HL-60 (cell line): ENCODE measurements around the gene DPY30.

Experiments
- DNase-seq, 2 experiments: peaks; one replicate each; pipeline ENCODE4 v3.0.0-alpha.2; 2010 to 2020; ENCODE audit warnings: low read depth in 1 of 2, low spot score in 1 of 2
- H3K27ac ChIP-seq: fragments of 250-450 bp; sonication (Bioruptor Pico); replicated peaks from 2 replicates; pipeline ENCODE4 v1.5.1; 2020; ENCODE audit warnings: mild to moderate bottlenecking, moderate library complexity
- H3K27me3 ChIP-seq: fragments of 250-450 bp; sonication (Bioruptor Pico); 2 replicates; pipeline ENCODE4 v1.5.1; 2021; ENCODE audit warnings: mild to moderate bottlenecking, moderate library complexity; ENCODE audit not compliant: insufficient read depth, poor library complexity, severe bottlenecking
- H3K4me3 ChIP-seq: replicated peaks from 2 replicates; pipeline ENCODE4 v1.5.1; 2011; ENCODE audit warnings: mild to moderate bottlenecking, control low read depth, low read length; ENCODE audit not compliant: insufficient read depth
- GABPA ChIP-seq: IDR thresholded peaks from 2 replicates; pipeline ENCODE4 v1.6.1; 2012; ENCODE audit warnings: low read depth
- POLR2AphosphoS5 ChIP-seq: IDR thresholded peaks from 2 replicates; pipeline ENCODE4 v1.6.1; 2012; ENCODE audit warnings: low read depth
- SPI1 ChIP-seq: IDR thresholded peaks from 2 replicates; pipeline ENCODE4 v1.6.1; 2012; ENCODE audit warnings: low read depth, mild to moderate bottlenecking, borderline replicate concordance
- TF ChIP-seq, protein P1 (sequence below): IDR thresholded peaks from one replicate; pipeline ENCODE4 v1.5.1; 2011; ENCODE audit warnings: low read length, control low read depth, inconsistent platforms; ENCODE audit not compliant: insufficient read depth
- TF ChIP-seq, protein P2 (sequence below): IDR thresholded peaks from 2 replicates; pipeline ENCODE4 v1.6.1; 2012; ENCODE audit warnings: low read depth; ENCODE audit not compliant: insufficient replicate concordance

The DPY30 gene

DNA sequence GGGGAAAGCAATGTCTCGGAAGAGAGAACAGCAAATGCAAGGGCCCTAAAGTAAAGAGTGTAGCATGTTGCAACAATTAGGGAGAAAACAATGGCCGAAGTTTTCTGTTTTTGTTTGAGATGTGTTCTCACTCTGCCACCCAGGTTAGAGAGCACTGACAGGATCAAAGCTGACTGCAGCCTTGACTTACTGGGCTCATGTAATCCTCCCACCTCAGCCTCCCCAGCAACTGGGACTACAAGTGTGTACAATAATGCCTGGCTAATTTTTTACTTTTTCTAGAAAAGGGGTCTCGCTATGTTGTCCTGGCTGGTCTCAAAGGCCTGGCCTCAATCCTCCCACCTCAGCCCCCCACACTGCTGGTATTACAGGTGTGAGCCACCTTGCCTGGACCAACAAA, 52.7 kb downstream of the DPY30 start:
- Histone ChIP-seq H3K27ac (no peak overlapping the region), H3K4me3 (no peak overlapping the region), H3K27me3 (no peaks in the 10 kb centered on the region)
- DNase-seq: no peak
- TF ChIP-seq POLR2AphosphoS5 (no peak), GABPA (no peak), SPI1 (no peak)
- TF ChIP-seq, protein P1, sequence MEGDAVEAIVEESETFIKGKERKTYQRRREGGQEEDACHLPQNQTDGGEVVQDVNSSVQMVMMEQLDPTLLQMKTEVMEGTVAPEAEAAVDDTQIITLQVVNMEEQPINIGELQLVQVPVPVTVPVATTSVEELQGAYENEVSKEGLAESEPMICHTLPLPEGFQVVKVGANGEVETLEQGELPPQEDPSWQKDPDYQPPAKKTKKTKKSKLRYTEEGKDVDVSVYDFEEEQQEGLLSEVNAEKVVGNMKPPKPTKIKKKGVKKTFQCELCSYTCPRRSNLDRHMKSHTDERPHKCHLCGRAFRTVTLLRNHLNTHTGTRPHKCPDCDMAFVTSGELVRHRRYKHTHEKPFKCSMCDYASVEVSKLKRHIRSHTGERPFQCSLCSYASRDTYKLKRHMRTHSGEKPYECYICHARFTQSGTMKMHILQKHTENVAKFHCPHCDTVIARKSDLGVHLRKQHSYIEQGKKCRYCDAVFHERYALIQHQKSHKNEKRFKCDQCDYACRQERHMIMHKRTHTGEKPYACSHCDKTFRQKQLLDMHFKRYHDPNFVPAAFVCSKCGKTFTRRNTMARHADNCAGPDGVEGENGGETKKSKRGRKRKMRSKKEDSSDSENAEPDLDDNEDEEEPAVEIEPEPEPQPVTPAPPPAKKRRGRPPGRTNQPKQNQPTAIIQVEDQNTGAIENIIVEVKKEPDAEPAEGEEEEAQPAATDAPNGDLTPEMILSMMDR: no peak
- TF ChIP-seq, protein P2, sequence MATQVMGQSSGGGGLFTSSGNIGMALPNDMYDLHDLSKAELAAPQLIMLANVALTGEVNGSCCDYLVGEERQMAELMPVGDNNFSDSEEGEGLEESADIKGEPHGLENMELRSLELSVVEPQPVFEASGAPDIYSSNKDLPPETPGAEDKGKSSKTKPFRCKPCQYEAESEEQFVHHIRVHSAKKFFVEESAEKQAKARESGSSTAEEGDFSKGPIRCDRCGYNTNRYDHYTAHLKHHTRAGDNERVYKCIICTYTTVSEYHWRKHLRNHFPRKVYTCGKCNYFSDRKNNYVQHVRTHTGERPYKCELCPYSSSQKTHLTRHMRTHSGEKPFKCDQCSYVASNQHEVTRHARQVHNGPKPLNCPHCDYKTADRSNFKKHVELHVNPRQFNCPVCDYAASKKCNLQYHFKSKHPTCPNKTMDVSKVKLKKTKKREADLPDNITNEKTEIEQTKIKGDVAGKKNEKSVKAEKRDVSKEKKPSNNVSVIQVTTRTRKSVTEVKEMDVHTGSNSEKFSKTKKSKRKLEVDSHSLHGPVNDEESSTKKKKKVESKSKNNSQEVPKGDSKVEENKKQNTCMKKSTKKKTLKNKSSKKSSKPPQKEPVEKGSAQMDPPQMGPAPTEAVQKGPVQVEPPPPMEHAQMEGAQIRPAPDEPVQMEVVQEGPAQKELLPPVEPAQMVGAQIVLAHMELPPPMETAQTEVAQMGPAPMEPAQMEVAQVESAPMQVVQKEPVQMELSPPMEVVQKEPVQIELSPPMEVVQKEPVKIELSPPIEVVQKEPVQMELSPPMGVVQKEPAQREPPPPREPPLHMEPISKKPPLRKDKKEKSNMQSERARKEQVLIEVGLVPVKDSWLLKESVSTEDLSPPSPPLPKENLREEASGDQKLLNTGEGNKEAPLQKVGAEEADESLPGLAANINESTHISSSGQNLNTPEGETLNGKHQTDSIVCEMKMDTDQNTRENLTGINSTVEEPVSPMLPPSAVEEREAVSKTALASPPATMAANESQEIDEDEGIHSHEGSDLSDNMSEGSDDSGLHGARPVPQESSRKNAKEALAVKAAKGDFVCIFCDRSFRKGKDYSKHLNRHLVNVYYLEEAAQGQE: no peak

DNA sequence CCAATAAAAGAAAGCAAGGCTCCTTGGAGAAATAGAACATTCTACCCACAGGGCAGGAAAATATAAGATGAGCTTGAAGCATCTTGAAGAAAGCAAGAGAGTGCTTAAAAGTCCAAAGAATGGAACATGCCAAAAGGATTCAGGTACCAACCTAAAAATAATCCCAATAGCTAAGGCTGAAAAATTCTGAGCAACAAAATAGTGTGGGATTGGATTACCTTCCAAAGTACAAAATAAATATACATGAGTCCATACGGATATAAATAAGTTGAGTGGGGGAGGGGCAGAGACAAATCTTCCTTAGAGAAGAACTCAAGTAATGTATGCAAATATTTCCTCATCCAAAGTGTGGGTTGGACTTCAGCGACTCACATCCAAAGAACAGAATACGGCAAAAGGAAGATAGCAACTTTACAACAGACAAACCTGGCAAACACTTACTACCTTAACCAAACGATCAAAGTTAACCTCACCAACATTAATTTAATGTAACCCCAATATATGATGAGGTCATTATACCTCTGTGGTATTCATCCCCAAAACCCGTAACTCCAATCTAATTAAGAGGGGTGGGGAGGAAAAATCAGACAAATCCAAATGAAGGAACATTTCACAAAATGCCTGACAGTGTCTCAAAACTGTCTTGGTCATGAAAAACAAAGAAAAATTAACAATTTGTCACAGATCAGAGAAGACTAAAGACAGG, 55.7 kb downstream of the DPY30 start:
- H3K27me3 ChIP-seq: no peaks in the 10 kb centered on the region
- no peak overlapping the region for H3K4me3 ChIP-seq
- TF ChIP-seq, protein P1: no peak
- TF ChIP-seq GABPA (no peak), SPI1 (no peak), POLR2AphosphoS5 (no peak)
- TF ChIP-seq, protein P2: no peak
- DNase-seq: no peak
- no peak overlapping the region for H3K27ac ChIP-seq

DNA sequence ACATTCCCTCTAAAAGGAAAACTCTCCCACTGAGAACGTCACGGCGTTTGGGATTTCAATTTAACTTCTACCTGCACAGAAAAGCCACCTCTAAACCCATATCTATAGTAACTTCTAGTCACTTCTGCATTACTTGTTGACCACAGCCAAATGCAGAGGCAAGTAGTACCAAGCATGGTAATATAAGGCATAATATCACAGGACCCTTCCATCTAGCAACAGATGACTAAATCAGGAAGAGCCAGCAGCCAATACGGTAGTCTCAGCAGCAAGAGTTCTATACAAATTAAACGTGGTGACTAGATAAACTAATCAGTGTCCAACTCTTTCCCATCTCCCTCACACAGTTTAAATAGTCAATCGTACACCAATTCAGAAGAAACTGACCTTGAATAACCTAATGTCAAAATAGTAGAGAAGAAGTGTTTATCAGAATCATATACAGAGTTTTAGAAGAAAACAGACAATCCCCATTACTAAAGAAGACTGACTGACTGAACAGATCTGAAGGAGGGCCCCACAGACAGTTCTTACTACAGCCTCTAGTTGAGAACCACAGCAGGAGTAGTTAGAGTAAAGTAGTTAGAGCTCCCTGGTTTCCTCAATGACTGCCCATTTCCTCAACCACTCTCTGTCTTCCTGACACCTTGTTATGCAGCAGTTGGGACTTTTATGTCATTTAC, 58.8 kb downstream of the DPY30 start:
- Histone ChIP-seq H3K27me3 (no peaks in the 10 kb centered on the region), H3K4me3 (no peak overlapping the region), H3K27ac (no peak overlapping the region; the same call in 1 of the 2 replicates)
- peak; percentile 53; the same call in 1 of the 2 replicates for TF ChIP-seq SPI1
- no peak for TF ChIP-seq GABPA
- DNase-seq: peak in 1 of 2 experiments; percentile 56

DNA sequence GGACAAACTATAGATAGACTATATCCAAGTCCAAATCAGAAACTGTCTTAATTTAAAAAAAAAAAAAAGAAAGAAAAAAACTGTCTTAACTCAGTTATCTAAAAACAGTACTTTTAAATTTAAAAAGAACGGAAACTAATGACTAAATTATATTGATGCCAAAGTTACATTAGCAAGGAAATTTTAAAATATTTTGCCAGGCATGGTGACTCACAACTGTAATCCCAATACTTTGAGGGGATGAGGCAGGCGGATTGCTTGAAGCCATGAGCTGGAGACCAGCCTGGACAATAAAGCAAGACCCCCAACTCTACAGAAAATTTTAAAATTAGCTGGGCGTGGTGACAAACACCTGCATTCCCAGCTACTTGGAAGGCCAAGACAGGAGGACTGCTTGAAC, 59.6 kb downstream of the DPY30 start:
- no peak for DNase-seq
- Histone ChIP-seq H3K27me3 (no peaks in the 10 kb centered on the region), H3K27ac (no peak overlapping the region), H3K4me3 (no peak overlapping the region)
- TF ChIP-seq, protein P1: no peak
- no peak for TF ChIP-seq SPI1
- no peak for TF ChIP-seq GABPA
- TF ChIP-seq POLR2AphosphoS5: no peak
- TF ChIP-seq, protein P2: no peak
